ENCODE results near the gene DMWD. TPM values are rescaled to one million over a fixed set of nuclear protein-coding genes. Genes with fewer than 3 reads are reported as not detected.

The DMWD gene
- total and polyA plus RNA-seq, 2 of the 13 experiments (the other 11 are each of a cell fraction or from before 2014, with no cell fraction given) = 10.3 to 14.9 TPM

GRCh38 chr19:45814166-45814780 is 21.6 kb upstream of the DMWD start (continued):
- no peak for TF ChIP-seq ZNF33A (CRISPR knock-in tag; IDR thresholded peaks at IDR 0.05; ENCODE audit: borderline replicate concordance)
- no peak for TF ChIP-seq ZSCAN5A (CRISPR knock-in tag; IDR thresholded peaks at IDR 0.05; ENCODE audit: borderline replicate concordance)
- TF ChIP-seq MAF1 (CRISPR knock-in tag; IDR thresholded peaks at IDR 0.05; ENCODE audit: borderline replicate concordance) = no peak
- TF ChIP-seq SKI (IDR thresholded peaks at IDR 0.05; ENCODE audit: partially characterized antibody) = no peak
- TF ChIP-seq NR2F1 (CRISPR knock-in tag; IDR thresholded peaks at IDR 0.05) = no peak
- TF ChIP-seq, protein P1, sequence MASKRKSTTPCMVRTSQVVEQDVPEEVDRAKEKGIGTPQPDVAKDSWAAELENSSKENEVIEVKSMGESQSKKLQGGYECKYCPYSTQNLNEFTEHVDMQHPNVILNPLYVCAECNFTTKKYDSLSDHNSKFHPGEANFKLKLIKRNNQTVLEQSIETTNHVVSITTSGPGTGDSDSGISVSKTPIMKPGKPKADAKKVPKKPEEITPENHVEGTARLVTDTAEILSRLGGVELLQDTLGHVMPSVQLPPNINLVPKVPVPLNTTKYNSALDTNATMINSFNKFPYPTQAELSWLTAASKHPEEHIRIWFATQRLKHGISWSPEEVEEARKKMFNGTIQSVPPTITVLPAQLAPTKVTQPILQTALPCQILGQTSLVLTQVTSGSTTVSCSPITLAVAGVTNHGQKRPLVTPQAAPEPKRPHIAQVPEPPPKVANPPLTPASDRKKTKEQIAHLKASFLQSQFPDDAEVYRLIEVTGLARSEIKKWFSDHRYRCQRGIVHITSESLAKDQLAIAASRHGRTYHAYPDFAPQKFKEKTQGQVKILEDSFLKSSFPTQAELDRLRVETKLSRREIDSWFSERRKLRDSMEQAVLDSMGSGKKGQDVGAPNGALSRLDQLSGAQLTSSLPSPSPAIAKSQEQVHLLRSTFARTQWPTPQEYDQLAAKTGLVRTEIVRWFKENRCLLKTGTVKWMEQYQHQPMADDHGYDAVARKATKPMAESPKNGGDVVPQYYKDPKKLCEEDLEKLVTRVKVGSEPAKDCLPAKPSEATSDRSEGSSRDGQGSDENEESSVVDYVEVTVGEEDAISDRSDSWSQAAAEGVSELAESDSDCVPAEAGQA (IDR thresholded peaks at IDR 0.05; ENCODE audit: low read depth) = no peak
- TF ChIP-seq, protein P1 (CRISPR knock-in tag; IDR thresholded peaks at IDR 0.05; ENCODE audit: borderline replicate concordance) = no peak
- no peak for TF ChIP-seq RBM39 (IDR thresholded peaks at IDR 0.05; ENCODE audit: low read depth, low read length, poor library complexity, severe bottlenecking)
- TF ChIP-seq ARID3A (IDR thresholded peaks at IDR 0.05; ENCODE audit: low read depth, low read length) = no peak
- TF ChIP-seq ZNF34 (CRISPR knock-in tag; IDR thresholded peaks at IDR 0.05; ENCODE audit: borderline replicate concordance) = no peak
- TF ChIP-seq TEAD2 (CRISPR knock-in tag; IDR thresholded peaks at IDR 0.05) = no peak
- TF ChIP-seq ARID2 (CRISPR knock-in tag; IDR thresholded peaks at IDR 0.05; ENCODE audit: borderline replicate concordance) = no peak
